Measurements from ENCODE around the gene LPCAT2. TPM values are rescaled to one million over a fixed set of nuclear protein-coding genes. Genes with fewer than 3 reads are reported as not detected.

The LPCAT2 gene
- total and polyA plus RNA-seq, 8 donors = 16.0 to 30.9 (median 22.9) TPM

DNA sequence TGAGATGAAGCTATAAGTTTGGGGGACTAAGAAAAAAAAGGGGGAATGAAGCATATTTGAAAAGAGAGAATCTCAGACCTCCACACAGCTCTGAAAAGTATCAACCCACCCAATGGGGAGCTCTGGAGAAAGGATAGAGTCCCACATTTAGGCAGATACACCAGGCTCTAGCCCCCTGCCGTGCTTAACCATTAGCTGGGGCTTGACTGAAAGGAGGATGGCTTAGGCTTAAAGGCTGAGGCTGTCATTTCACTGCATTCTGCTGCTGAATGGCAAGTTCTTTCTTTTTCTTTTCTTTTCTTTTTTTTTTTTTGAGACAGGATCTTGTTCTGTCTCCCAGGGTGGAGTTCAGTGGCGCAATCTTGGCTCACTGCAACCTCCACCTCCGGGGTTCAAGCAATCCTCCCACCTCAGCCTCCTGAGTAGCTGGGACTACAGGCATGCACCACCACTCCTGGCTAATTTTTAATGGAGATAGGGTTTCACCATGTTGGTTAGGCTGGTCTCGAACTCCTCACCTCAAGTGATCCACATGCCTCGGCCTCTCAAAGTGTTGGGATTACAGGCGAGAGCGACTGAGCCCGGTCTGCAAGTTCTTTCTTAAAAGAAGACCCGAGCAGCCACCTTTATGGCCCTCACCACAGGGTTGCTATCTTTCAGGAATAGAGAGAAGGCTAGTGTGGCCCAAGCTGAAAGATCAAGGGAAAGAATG lies 38.9 kb upstream of the LPCAT2 start:
- TF ChIP-seq, protein P1, sequence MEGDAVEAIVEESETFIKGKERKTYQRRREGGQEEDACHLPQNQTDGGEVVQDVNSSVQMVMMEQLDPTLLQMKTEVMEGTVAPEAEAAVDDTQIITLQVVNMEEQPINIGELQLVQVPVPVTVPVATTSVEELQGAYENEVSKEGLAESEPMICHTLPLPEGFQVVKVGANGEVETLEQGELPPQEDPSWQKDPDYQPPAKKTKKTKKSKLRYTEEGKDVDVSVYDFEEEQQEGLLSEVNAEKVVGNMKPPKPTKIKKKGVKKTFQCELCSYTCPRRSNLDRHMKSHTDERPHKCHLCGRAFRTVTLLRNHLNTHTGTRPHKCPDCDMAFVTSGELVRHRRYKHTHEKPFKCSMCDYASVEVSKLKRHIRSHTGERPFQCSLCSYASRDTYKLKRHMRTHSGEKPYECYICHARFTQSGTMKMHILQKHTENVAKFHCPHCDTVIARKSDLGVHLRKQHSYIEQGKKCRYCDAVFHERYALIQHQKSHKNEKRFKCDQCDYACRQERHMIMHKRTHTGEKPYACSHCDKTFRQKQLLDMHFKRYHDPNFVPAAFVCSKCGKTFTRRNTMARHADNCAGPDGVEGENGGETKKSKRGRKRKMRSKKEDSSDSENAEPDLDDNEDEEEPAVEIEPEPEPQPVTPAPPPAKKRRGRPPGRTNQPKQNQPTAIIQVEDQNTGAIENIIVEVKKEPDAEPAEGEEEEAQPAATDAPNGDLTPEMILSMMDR (IDR thresholded peaks at IDR 0.05) = no peak
- H3K36me3 ChIP-seq = no peaks in the 10 kb centered on the region
- no peak for DNase-seq
- H3K4me1 ChIP-seq = peaks cover 0 to 3% of the 10 kb centered on the region in 2 donors
- intact Hi-C loops (cut with DNase I) = loop anchor here (5.0 to 10.0 kb wide), 4 partner anchors 72 to 375 kb away; no protein-coding TSS in a partner anchor
- H3K27ac ChIP-seq = peak overlapping the region in 1 of 2 donors; percentile 20
- H3K4me3 ChIP-seq = no peak overlapping the region
- ATAC-seq = no peak
- H3K27me3 ChIP-seq = no peaks in the 10 kb centered on the region
- H3K9me3 ChIP-seq = no peaks in the 10 kb centered on the region

DNA sequence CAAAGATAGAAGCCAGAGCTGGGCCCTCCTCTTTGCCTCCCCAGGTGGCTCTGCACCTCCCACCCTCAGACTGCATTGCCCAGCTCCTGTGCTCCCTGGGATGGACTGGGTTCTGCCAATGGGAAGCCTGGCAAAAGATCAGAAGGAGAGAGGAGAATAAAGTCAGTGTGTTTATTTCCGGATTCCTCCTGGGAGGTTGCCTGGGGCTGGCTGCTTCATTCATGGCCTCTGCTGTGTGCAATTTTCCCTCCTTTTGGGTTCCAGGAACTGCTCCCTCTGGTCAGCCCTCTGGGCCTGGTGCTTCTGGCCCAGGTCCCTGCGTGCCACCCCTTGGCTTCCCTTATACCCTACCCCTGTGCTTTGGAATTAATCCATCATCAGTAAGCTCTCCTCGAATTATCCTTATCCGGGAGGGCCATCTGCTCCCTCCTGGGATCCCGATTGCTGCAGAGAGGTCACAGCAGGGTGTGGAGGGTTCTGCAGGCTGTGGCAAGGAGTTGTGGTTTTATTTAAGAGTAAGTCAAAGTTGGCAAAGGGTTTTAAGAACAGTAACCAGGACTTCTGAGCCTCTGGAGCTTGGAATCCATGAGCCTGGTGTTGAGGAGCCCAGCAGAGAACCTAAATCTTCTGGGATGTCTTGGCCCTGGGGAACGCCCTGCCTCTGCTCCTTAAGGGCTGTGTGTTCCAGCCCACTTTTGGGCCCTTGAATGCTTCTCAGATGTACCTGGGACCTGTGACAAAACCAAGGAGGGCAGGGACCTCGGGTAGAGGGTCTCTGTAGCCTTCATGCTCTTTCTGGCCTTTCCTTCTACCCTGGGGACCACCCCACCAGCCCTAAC lies 38.1 kb upstream of the LPCAT2 start:
- Histone ChIP-seq H3K27me3 (no peaks in the 10 kb centered on the region), H3K9me3 (no peaks in the 10 kb centered on the region), H3K4me3 (no peak overlapping the region), H3K4me1 (no peaks in the 10 kb centered on the region), H3K27ac (peak overlapping the region in 1 of 2 donors; percentile 20), H3K36me3 (no peaks in the 10 kb centered on the region)
- ATAC-seq (peak; percentile 24), DNase-seq (no peak)
- TF ChIP-seq, protein P1 (IDR thresholded peaks at IDR 0.05) = no peak
- intact Hi-C loops (cut with DNase I) = no loop called here

DNA sequence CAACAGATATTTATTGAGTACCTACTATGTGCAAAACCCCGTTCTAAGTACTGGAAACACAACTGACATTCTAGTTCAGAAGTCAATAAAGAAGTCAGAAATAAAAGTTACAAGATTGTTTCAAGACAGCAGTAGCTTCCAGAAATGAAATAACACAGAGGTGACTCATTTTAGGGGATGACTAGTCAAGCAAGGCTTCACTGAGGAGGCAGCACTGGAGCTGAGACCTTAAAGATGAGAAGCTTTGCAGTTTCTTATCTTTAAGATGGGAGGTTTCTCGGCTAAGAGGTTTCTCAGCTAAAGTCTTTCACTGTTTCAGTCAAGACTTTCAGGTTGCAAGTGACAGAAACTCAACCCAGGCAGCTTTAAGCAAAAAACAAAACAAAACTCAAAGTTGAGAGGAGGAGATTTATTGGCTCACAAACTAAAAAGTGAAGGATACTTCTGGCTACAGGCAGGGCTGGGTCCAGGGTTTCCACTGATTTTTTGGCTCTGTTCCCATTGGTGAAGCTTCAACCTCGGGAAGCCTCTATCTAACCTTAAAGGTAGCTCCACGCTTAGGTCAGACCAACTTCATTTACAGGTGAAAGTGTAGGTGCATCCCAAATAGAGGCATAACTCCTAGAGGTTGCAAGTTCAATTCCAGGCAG lies 37.3 kb upstream of the LPCAT2 start:
- no peaks in the 10 kb centered on the region for H3K4me1 ChIP-seq
- TF ChIP-seq, protein P1 (IDR thresholded peaks at IDR 0.05) = no peak
- no peaks in the 10 kb centered on the region for H3K27me3 ChIP-seq
- no peaks in the 10 kb centered on the region for H3K36me3 ChIP-seq
- no peak for DNase-seq
- H3K4me3 ChIP-seq = no peak overlapping the region
- no peaks in the 10 kb centered on the region for H3K9me3 ChIP-seq
- intact Hi-C loops (cut with DNase I) = no loop called here
- peak overlapping the region; percentile 14 to 20 for H3K27ac ChIP-seq
- peak; percentile 62 for ATAC-seq

DNA sequence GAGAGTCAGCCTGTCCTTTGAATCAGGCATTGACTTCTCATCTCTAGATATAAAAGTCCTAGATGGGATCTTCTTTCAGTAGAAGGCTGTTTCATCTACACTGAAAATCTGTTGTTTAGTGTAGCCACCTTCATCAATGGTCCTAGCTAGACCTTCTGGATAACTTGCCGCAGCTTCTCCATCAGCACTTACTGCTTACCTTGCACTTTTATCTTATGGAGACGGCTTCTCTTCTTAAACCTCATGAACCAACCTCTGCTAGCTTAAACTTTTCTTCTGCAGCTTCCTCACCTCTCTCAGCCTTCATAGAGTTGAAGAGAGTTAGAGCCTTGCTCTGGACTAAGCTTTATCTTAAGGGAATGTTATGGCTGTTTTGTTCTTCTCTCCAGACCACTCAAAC lies 35.3 kb upstream of the LPCAT2 start:
- Histone ChIP-seq H3K9me3 (no peaks in the 10 kb centered on the region), H3K27ac (no peak overlapping the region), H3K4me3 (no peak overlapping the region), H3K36me3 (no peaks in the 10 kb centered on the region), H3K27me3 (peaks cover 0 to 13% of the 10 kb centered on the region in 2 donors), H3K4me1 (no peaks in the 10 kb centered on the region)
- intact Hi-C loops (cut with DNase I) = no loop called here
- DNase-seq = no peak
- no peak for ATAC-seq
- TF ChIP-seq, protein P1 (IDR thresholded peaks at IDR 0.05) = no peak

DNA sequence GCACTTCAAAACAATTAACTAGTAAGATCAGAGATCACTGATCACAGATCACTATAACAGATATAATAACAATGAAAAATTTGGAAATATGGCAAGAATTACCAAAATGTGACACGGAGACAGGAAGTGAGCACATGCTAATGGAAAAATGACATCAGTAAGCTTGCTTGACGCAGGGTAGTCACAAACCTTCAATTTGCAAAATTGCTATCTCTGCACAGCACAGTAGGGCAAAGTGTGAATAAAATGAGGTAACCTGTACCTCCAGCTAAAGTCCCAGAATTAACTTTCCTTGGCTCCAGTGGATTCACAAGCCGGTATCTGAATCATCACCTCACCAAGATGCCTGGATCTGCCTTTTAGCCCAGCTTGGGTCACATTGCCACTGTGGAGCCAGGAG lies 34.1 kb upstream of the LPCAT2 start:
- H3K4me1 ChIP-seq = peaks cover 0 to 8% of the 10 kb centered on the region in 2 donors
- no peak overlapping the region for H3K4me3 ChIP-seq
- intact Hi-C loops (cut with DNase I) = no loop called here
- ATAC-seq (no peak), DNase-seq (no peak)
- no peak overlapping the region for H3K27ac ChIP-seq
- TF ChIP-seq, protein P1 (IDR thresholded peaks at IDR 0.05) = no peak
- H3K27me3 ChIP-seq = peaks cover 8 to 26% of the 10 kb centered on the region in 2 donors
- H3K9me3 ChIP-seq = no peaks in the 10 kb centered on the region
- no peaks in the 10 kb centered on the region for H3K36me3 ChIP-seq

Data from left lung (tissue), 10 donors.